GM23338 (cell line): ENCODE measurements around the gene PARD6B. TPM values are rescaled to one million over a fixed set of nuclear protein-coding genes. Genes with fewer than 3 reads are reported as not detected.

Experiments used
- ATAC-seq: fragments of 200-7000 bp; cut with Tn5 transposase; 3 replicates; pipeline ENCODE4 v1.9.1; 2020
- DNase-seq: peaks from one replicate; pipeline ENCODE4 v3.0.0-alpha.2; 2015; ENCODE audit warnings: low spot score
- H2AFZ ChIP-seq: fragments of 200-600 bp; sonication (generic); 2 replicates; pipeline ENCODE4 v1.8.0; 2016; ENCODE audit warnings: antibody characterized with exemption, mild to moderate bottlenecking, moderate library complexity
- H3F3A ChIP-seq: fragments of 200-600 bp; sonication (generic); replicated peaks from 2 replicates; pipeline ENCODE4 v1.8.0; 2017; ENCODE audit warnings: antibody characterized with exemption, mixed run types, low read depth
- H3K27ac ChIP-seq: fragments of 200-600 bp; sonication (generic); 2 replicates; pipeline ENCODE4 v1.6.1; 2016; ENCODE audit warnings: low read depth
- H3K27me3 ChIP-seq: fragments of 200-600 bp; sonication (generic); 2 replicates; pipeline ENCODE4 v1.8.0; 2016; ENCODE audit warnings: mild to moderate bottlenecking, mixed run types, moderate library complexity; ENCODE audit not compliant: insufficient read depth
- H3K36me3 ChIP-seq: fragments of 200-600 bp; sonication (generic); 2 replicates; pipeline ENCODE4 v1.8.0; 2016; ENCODE audit warnings: mild to moderate bottlenecking; ENCODE audit not compliant: insufficient read depth
- H3K4me1 ChIP-seq: fragments of 200-600 bp; sonication (generic); 2 replicates; pipeline ENCODE4 v1.8.0; 2016; ENCODE audit warnings: mild to moderate bottlenecking, moderate library complexity; ENCODE audit not compliant: insufficient read depth
- H3K4me2 ChIP-seq: fragments of 200-600 bp; sonication (generic); 2 replicates; pipeline ENCODE4 v1.7.1; 2017; ENCODE audit warnings: mixed run types
- H3K4me3 ChIP-seq: fragments of 200-600 bp; sonication (generic); 2 replicates; pipeline ENCODE4 v1.6.1; 2016; ENCODE audit warnings: mixed run types
- H3K79me2 ChIP-seq: fragments of 200-600 bp; sonication (generic); replicated peaks from 2 replicates; pipeline ENCODE4 v1.8.0; 2017; ENCODE audit warnings: mild to moderate bottlenecking; ENCODE audit not compliant: insufficient read depth
- H3K9me2 ChIP-seq: fragments of 200-600 bp; sonication (generic); 2 replicates; pipeline ENCODE4 v1.8.0; 2017; ENCODE audit not compliant: insufficient read depth
- H4K20me1 ChIP-seq: fragments of 200-600 bp; sonication (generic); replicated peaks from 2 replicates; pipeline ENCODE4 v1.8.0; 2017; ENCODE audit warnings: mild to moderate bottlenecking; ENCODE audit not compliant: insufficient read depth
- H3K27ac Mint-ChIP-seq: 2 replicates; pipeline ENCODE4 v1.8.0; 2020; ENCODE audit warnings: inconsistent platforms, mild to moderate bottlenecking, moderate library complexity, mixed read lengths
- H3K27me3 Mint-ChIP-seq: 3 replicates; pipeline ENCODE4 v1.8.0; 2022; ENCODE audit warnings: low read depth, mild to moderate bottlenecking, moderate library complexity, mixed read lengths, inconsistent platforms; ENCODE audit not compliant: insufficient read depth, poor library complexity
- H3K36me3 Mint-ChIP-seq: 3 replicates; pipeline ENCODE4 v1.8.0; 2021; ENCODE audit warnings: low read depth, mild to moderate bottlenecking, inconsistent platforms, moderate library complexity, mixed read lengths
- H3K4me1 Mint-ChIP-seq: 3 replicates; pipeline ENCODE4 v1.8.0; 2020; ENCODE audit warnings: mild to moderate bottlenecking, inconsistent platforms, mixed read lengths
- H3K4me3 Mint-ChIP-seq: 3 replicates; pipeline ENCODE4 v1.8.0; 2021; ENCODE audit warnings: moderate library complexity, mild to moderate bottlenecking, inconsistent platforms, mixed read lengths
- H3K9me3 Mint-ChIP-seq: 3 replicates; pipeline ENCODE4 v1.8.0; 2020; ENCODE audit warnings: moderate library complexity, mild to moderate bottlenecking, inconsistent platforms, mixed read lengths
- CREB1 ChIP-seq: fragments of 250-450 bp; sonication (Bioruptor Pico); IDR thresholded peaks from 2 replicates; pipeline ENCODE4 v1.5.0; 2020; ENCODE audit warnings: low read depth, mild to moderate bottlenecking, moderate library complexity
- CTCF ChIP-seq, 2 experiments: fragments of 200-600 bp in 1 of 2; sonication (generic) in 1 of 2; conservative IDR thresholded peaks; 2 replicates each; pipeline versions ENCODE4 v1.5.1 to v1.6.1; 2016 to 2017; ENCODE audit warnings: antibody characterized with exemption in 2 of 2, low read depth in 2 of 2, mild to moderate bottlenecking in 2 of 2, moderate library complexity in 1 of 2
- EZH2 ChIP-seq: fragments of 200-600 bp; sonication (generic); IDR thresholded peaks from one replicate; pipeline ENCODE4 v1.8.0; 2017; ENCODE audit warnings: antibody characterized with exemption, mild to moderate bottlenecking, low read depth; ENCODE audit not compliant: unreplicated experiment
- EZH2phosphoT487 ChIP-seq: fragments of 200-600 bp; sonication (generic); IDR thresholded peaks from one replicate; pipeline ENCODE4 v1.8.1; 2018; ENCODE audit warnings: antibody characterized with exemption; ENCODE audit not compliant: unreplicated experiment
- JUNB ChIP-seq: IDR thresholded peaks from one replicate; pipeline ENCODE4 v1.6.1; 2016; ENCODE audit warnings: antibody characterized with exemption; ENCODE audit not compliant: unreplicated experiment
- NANOG ChIP-seq: IDR thresholded peaks from 2 replicates; pipeline ENCODE4 v1.6.1; 2016; ENCODE audit warnings: antibody characterized with exemption, borderline replicate concordance
- POLR2AphosphoS5 ChIP-seq: IDR thresholded peaks from 2 replicates; pipeline ENCODE4 v1.6.1; 2016; ENCODE audit warnings: antibody characterized with exemption, low read depth
- STAT1 ChIP-seq: IDR thresholded peaks from one replicate; pipeline ENCODE4 v1.6.1; 2016; ENCODE audit warnings: antibody characterized with exemption; ENCODE audit not compliant: unreplicated experiment
- ZNF114 ChIP-seq: fragments of 250-450 bp; sonication (Bioruptor Pico); IDR thresholded peaks from 2 replicates; pipeline ENCODE4 v1.5.0; 2020; ENCODE audit warnings: mild to moderate bottlenecking, moderate library complexity
- ZNF331 ChIP-seq: fragments of 250-450 bp; sonication (Bioruptor Pico); IDR thresholded peaks from 2 replicates; pipeline ENCODE4 v1.5.0; 2020; ENCODE audit warnings: low read depth, mild to moderate bottlenecking, moderate library complexity
- polyA plus RNA-seq: library from polyadenylated mRNA; unstranded; fragments of >200 nt; fragmentation: Nextera tagmentation; extraction: Ambion mirVana; gene quantifications from 2 replicates; pipeline ENCODE4 v1.2.1, GENCODE V29; 2016
- total RNA-seq: library from RNA; depleted of rRNA; stranded (reverse); fragments of >200 nt; shearing (Covaris generic); gene quantifications from 2 replicates; pipeline ENCODE4 v1.2.3, GENCODE V29; 2014
- TF ChIP-seq, protein P1 (sequence below): fragments of 250-450 bp; sonication (Bioruptor Pico); IDR thresholded peaks from 2 replicates; pipeline ENCODE4 v1.5.0; 2020; ENCODE audit warnings: mild to moderate bottlenecking, moderate library complexity
- TF ChIP-seq, protein P2 (sequence below): IDR thresholded peaks from 2 replicates; pipeline ENCODE4 v1.6.1; 2016; ENCODE audit warnings: antibody characterized with exemption
- TF ChIP-seq, protein P3 (sequence below): IDR thresholded peaks from one replicate; pipeline ENCODE4 v1.6.1; 2018; ENCODE audit warnings: antibody characterized with exemption; ENCODE audit not compliant: unreplicated experiment

Gene PARD6B
- total and polyA plus RNA-seq, 2 experiments from 2014 or later = 23.5 to 29.2 TPM

GRCh38 chr20:50699688-50700087 is 31.7 kb upstream of the PARD6B start:
- peaks cover 16% of the 10 kb centered on the region for H3K27me3 Mint-ChIP-seq
- no peak overlapping the region for H2AFZ ChIP-seq
- H3K27ac ChIP-seq = no peak overlapping the region
- no peak overlapping the region for H3K4me3 ChIP-seq
- TF ChIP-seq STAT1 (no peak), EZH2 (no peak), ZNF114 (CRISPR knock-in tag) (no peak), POLR2AphosphoS5 (no peak), EZH2phosphoT487 (no peak), JUNB (no peak), CREB1 (CRISPR knock-in tag) (no peak), NANOG (no peak), CTCF (conservative IDR thresholded peaks at IDR 0.05; ENCODE audit: low read depth in 2 of 2) (no peak), ZNF331 (CRISPR knock-in tag) (no peak)
- TF ChIP-seq, protein P1, sequence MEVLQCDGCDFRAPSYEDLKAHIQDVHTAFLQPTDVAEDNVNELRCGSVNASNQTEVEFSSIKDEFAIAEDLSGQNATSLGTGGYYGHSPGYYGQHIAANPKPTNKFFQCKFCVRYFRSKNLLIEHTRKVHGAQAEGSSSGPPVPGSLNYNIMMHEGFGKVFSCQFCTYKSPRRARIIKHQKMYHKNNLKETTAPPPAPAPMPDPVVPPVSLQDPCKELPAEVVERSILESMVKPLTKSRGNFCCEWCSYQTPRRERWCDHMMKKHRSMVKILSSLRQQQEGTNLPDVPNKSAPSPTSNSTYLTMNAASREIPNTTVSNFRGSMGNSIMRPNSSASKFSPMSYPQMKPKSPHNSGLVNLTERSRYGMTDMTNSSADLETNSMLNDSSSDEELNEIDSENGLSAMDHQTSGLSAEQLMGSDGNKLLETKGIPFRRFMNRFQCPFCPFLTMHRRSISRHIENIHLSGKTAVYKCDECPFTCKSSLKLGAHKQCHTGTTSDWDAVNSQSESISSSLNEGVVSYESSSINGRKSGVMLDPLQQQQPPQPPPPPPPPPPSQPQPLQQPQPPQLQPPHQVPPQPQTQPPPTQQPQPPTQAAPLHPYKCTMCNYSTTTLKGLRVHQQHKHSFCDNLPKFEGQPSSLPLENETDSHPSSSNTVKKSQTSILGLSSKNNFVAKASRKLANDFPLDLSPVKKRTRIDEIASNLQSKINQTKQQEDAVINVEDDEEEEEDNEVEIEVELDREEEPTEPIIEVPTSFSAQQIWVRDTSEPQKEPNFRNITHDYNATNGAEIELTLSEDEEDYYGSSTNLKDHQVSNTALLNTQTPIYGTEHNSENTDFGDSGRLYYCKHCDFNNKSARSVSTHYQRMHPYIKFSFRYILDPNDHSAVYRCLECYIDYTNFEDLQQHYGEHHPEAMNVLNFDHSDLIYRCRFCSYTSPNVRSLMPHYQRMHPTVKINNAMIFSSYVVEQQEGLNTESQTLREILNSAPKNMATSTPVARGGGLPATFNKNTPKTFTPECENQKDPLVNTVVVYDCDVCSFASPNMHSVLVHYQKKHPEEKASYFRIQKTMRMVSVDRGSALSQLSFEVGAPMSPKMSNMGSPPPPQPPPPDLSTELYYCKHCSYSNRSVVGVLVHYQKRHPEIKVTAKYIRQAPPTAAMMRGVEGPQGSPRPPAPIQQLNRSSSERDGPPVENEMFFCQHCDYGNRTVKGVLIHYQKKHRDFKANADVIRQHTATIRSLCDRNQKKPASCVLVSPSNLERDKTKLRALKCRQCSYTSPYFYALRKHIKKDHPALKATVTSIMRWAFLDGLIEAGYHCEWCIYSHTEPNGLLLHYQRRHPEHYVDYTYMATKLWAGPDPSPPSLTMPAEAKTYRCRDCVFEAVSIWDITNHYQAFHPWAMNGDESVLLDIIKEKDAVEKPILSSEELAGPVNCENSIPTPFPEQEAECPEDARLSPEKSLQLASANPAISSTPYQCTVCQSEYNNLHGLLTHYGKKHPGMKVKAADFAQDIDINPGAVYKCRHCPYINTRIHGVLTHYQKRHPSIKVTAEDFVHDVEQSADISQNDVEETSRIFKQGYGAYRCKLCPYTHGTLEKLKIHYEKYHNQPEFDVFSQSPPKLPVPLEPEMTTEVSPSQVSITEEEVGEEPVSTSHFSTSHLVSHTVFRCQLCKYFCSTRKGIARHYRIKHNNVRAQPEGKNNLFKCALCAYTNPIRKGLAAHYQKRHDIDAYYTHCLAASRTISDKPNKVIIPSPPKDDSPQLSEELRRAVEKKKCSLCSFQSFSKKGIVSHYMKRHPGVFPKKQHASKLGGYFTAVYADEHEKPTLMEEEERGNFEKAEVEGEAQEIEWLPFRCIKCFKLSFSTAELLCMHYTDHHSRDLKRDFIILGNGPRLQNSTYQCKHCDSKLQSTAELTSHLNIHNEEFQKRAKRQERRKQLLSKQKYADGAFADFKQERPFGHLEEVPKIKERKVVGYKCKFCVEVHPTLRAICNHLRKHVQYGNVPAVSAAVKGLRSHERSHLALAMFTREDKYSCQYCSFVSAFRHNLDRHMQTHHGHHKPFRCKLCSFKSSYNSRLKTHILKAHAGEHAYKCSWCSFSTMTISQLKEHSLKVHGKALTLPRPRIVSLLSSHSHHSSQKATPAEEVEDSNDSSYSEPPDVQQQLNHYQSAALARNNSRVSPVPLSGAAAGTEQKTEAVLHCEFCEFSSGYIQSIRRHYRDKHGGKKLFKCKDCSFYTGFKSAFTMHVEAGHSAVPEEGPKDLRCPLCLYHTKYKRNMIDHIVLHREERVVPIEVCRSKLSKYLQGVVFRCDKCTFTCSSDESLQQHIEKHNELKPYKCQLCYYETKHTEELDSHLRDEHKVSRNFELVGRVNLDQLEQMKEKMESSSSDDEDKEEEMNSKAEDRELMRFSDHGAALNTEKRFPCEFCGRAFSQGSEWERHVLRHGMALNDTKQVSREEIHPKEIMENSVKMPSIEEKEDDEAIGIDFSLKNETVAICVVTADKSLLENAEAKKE (CRISPR knock-in tag) = no peak
- TF ChIP-seq, protein P2, sequence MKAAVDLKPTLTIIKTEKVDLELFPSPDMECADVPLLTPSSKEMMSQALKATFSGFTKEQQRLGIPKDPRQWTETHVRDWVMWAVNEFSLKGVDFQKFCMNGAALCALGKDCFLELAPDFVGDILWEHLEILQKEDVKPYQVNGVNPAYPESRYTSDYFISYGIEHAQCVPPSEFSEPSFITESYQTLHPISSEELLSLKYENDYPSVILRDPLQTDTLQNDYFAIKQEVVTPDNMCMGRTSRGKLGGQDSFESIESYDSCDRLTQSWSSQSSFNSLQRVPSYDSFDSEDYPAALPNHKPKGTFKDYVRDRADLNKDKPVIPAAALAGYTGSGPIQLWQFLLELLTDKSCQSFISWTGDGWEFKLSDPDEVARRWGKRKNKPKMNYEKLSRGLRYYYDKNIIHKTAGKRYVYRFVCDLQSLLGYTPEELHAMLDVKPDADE = no peak
- TF ChIP-seq, protein P3, sequence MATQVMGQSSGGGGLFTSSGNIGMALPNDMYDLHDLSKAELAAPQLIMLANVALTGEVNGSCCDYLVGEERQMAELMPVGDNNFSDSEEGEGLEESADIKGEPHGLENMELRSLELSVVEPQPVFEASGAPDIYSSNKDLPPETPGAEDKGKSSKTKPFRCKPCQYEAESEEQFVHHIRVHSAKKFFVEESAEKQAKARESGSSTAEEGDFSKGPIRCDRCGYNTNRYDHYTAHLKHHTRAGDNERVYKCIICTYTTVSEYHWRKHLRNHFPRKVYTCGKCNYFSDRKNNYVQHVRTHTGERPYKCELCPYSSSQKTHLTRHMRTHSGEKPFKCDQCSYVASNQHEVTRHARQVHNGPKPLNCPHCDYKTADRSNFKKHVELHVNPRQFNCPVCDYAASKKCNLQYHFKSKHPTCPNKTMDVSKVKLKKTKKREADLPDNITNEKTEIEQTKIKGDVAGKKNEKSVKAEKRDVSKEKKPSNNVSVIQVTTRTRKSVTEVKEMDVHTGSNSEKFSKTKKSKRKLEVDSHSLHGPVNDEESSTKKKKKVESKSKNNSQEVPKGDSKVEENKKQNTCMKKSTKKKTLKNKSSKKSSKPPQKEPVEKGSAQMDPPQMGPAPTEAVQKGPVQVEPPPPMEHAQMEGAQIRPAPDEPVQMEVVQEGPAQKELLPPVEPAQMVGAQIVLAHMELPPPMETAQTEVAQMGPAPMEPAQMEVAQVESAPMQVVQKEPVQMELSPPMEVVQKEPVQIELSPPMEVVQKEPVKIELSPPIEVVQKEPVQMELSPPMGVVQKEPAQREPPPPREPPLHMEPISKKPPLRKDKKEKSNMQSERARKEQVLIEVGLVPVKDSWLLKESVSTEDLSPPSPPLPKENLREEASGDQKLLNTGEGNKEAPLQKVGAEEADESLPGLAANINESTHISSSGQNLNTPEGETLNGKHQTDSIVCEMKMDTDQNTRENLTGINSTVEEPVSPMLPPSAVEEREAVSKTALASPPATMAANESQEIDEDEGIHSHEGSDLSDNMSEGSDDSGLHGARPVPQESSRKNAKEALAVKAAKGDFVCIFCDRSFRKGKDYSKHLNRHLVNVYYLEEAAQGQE = no peak
- no peak for DNase-seq
- no peaks in the 10 kb centered on the region for H4K20me1 ChIP-seq
- H3K36me3 ChIP-seq = no peaks in the 10 kb centered on the region
- H3K9me3 Mint-ChIP-seq = no peaks in the 10 kb centered on the region
- H3K27me3 ChIP-seq = no peaks in the 10 kb centered on the region
- H3K4me2 ChIP-seq = no peak overlapping the region
- H3K4me1 Mint-ChIP-seq = peaks cover 25% of the 10 kb centered on the region
- H3K79me2 ChIP-seq = no peaks in the 10 kb centered on the region
- H3K4me3 Mint-ChIP-seq = no peak overlapping the region
- H3F3A ChIP-seq = no peaks in the 10 kb centered on the region
- H3K27ac Mint-ChIP-seq = no peak overlapping the region
- no peaks in the 10 kb centered on the region for H3K9me2 ChIP-seq
- H3K36me3 Mint-ChIP-seq = no peaks in the 10 kb centered on the region
- peaks cover 7% of the 10 kb centered on the region for H3K4me1 ChIP-seq
- ATAC-seq = no peak
